ENCODE results near the gene SLC25A52. TPM values are rescaled to one million over a fixed set of nuclear protein-coding genes. Genes with fewer than 3 reads are reported as not detected.
"Not testable (repeated sequence)": the region's sequence is repeated elsewhere in the genome, so short reads cannot be mapped to it uniquely, and the experiment has no call there.

The SLC25A52 gene
- polyA plus RNA-seq (ENCODE audit: insufficient read length) = 0.34 TPM

DNA sequence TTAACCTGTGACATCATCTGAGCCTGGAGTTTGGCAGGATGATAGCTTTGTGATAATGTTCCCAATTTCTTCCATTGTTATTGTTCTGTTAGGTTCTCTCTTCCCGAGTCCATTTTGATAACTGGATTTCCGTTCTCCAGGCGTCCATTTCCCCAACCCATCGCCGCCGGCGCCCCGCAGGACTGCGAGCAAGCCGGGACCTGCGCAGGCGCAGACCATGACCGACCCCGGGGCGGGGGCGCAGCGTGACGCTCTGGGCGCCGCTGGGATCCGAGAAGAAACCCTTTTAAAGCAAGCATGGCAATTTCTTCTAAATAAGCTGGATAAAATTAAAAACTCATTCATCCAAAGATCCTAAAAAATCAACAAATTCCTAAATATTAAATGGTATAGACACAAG is at the start of gene SLC25A52:
Gene SLC25A52 (minus strand): TSS at position 186 of the 400 bp plus-strand sequence. CDS start 219 bp downstream, outside the sequence.
- DNase-seq = no peak

DNA sequence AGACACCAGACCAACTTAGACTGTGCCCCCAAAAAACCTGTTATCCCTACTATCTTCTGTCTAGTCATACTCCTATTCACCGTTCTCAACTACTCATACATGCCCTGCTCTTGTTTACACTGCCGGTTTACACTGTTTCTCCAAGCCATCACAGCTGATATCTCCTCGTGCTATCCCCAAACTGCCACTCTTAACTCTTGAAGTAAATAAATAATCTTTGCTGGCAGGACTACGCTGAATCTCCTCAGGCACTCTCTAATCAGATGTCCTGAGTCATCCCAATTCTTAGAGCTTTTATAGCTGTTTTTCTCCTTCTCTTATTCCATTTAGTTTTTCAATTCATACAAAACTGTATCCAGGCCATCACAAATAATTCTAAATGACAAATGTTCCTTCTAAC is 48.4 kb upstream of the SLC25A52 start:
- DNase-seq = not testable (repeated sequence)

DNA sequence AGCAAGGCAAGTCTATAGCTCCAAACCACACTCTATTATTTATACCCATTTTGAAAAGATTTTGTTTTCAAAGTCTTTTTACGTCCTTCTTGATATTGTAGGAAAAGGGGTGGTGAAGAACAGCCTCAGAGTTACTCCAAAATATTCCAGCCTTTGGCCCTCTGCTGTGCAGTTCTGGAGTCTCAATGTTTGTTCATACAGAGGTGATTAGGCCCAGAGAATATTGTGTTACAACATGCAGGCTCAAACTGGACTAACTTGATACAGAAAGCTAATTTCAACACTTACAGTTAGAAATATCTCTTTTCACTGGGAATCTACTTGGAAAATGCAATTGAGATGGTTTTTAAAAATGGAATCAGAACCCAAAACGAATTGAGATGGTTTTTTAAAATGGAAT is 40.4 kb upstream of the SLC25A52 start:
- no peak for DNase-seq

- DNase-seq = not testable (repeated sequence)
Observed at GRCh38 chr18:31799257-31799656, 38.6 kb upstream of the SLC25A52 start.

GRCh38 chr18:31798399-31798798 is 37.7 kb upstream of the SLC25A52 start:
- no peak for DNase-seq

GRCh38 chr18:31795747-31796146 is 35.1 kb upstream of the SLC25A52 start:
- DNase-seq = no peak

DNA sequence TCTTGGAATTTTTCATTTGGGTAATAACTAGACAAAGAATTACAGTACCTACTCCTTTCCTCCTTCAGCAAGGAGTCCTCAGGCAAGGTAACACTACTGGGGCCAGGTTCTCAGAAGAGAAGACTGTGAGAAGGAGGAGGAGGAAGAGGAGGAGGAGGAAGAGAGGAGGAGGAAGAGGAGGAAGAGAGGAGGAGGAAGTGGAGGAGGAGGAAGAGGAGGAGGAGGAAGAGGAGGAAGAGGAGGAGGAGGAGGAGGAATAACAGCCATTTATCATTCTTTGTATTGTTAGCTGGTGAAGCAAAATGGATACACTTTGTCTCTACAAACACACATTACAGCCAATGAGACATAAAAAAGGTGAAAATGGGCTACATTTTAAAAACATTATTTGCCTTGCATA is 32.9 kb upstream of the SLC25A52 start:
- DNase-seq = no peak

DNA sequence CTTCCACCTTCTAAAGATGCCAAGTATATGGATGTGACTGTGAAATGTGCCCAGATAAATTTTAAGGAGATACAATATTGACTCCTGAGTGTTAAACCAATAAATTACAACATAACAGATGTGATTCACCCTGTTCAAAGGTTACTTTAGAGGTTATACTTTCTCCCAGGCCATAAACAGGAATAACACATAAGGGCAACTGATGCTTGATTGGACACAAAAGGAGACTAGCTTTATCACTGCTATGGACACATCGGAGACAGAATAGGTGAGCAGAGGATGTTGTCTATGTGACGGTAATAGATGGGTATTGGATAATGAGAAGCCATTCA is 31.9 kb upstream of the SLC25A52 start:
- DNase-seq = no peak

DNA sequence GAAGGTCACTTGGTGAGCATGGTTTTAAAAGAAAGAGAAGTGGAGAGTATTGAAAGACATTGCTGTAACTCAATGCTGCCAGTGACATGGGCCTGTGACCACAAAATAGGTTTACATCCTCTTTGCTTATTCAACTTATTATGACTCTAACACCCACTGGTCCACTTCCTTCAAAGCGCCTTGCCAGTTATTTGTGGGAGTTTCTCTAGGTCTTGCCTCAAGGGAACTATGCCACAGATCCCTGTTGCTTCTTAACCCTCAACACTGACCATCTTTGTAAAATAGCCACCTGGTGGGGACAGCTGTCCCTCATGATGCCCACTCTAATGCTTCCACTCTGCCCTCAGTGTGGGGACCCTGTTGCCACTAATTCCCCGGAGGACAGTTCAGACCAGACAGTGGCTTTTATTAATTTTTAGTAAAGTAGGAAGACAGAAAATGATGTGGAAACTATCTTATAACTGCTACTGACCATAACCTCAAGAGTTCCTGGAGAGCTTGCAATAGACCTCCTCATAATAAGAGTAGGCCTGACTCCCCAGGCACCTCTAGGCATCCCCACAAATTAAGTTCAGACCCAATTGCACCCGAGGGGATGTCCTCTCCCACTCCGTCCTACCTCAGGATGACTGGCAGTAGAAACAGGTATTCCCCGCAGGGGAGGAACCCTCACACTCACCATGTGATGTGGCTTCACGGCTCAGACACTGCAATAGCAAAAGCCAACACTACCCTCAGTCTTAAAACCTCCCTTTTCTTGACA is 31.3 kb upstream of the SLC25A52 start:
- no peak for DNase-seq

DNA sequence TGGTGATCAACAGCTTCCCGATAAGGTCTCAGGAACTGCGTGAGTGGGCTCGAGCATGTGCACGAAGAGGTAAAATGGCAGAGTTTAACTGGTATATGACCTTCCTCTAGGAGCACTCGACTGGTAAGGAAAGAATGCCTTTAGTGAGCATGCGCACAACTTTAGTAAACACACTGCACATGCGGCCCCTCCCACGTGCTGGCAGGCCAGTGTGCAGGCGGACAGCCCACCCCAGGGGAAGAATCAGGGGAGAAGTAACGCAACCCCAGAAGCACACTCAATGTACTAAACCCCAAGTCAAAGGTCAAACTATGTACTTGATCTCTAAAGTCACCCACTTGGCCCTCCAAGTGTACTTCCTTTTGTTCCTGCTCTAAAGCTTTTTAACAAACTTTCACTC is 28.7 kb upstream of the SLC25A52 start:
- DNase-seq = no peak

DNA sequence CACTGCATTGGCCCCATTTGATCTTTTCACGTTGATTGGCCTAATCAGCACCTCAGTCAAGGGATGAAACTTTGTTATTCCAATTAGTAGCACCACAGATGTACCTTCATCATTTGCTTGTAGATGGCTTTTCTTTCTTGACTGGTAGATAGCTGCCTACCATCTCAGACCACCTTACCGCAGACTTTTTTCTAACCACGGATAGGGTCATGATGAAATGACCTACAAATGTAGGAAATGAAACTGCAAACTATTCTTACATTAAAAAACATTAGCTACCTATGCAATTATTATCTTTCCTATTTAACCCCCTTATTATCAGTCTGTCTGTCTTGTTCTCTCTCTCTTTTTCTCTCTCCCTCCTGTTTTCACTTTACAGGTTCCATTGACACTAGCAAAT is 22.4 kb upstream of the SLC25A52 start:
- no peak for DNase-seq

GRCh38 chr18:31778391-31778950 is 17.8 kb upstream of the SLC25A52 start:
- DNase-seq = no peak

- no peak for DNase-seq
Observed at GRCh38 chr18:31776093-31776492, 15.4 kb upstream of the SLC25A52 start.

- DNase-seq = no peak
Observed at GRCh38 chr18:31774962-31775361, 14.3 kb upstream of the SLC25A52 start.

- DNase-seq = no peak
Observed at GRCh38 chr18:31774477-31774785, 13.8 kb upstream of the SLC25A52 start.

DNA sequence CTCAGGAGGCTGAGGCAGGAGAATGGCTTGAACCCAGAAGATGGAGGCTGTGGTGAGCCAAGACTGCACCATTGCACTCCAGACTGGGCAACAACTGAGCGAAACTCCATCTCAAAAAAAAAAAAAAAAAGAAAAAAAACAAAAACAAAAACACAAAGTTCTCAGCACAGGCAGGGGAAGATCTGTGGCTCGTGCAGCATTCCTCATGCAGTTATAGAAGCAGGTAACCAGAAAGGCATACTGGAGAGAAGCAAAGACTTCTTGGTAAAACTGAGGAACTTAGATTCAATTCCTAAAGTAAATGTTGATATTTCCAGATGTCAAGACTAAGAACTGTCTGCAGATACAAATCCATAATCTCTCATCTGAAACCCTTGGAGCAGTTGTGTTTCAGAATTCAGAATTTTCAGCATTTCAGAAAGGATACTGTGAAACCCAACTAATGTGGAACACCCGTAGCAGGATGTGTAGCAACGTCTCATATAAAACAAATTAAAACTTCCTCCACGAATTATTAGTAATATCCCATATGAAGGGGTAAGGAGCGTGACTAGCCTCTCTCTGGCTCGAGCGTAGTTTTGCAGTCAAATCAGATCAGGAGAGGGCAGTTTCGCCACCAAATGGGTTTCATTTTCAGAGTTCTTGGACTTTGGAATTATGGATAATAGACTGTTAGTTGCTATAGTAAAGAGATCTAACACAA is 13.2 kb upstream of the SLC25A52 start:
- DNase-seq = no peak

DNA sequence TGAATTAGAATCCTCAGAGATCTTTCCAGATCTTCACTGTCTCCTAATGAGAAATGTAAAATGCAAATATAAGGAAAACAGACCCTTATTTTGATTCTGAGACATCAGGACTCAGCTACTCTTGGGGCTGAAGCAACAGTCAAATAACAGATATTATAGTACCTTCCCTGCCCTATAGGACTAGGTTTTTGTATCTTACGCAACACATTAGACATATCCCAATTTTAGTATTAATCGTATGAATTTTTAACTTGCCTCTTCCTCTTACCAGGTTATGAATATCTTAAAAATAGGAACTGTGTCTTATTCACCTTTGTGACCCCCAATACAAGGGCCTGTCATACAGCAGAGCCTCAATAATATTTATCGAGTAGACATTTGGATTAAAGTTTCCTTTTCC is 12.0 kb upstream of the SLC25A52 start:
- no peak for DNase-seq

DNA sequence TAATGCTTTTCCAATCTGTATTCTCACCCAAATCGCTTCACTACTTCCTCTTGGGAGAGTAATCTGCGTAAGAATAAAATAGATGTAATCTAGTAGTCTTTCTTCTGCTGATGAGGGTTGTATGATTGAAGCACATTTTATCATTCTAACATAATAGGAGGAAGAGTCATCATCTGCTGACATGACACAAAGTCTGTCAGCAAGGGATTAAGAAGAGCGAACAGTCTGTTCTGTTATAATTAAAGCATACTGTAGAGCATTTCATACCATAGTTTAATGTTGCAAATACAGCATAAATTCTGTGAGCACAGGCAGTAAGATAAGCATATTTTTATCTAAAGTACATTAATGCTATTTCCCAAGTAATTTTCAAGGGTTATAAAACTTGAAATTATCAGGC is 10.4 kb downstream of the SLC25A52 start:
- no peak for DNase-seq

DNA sequence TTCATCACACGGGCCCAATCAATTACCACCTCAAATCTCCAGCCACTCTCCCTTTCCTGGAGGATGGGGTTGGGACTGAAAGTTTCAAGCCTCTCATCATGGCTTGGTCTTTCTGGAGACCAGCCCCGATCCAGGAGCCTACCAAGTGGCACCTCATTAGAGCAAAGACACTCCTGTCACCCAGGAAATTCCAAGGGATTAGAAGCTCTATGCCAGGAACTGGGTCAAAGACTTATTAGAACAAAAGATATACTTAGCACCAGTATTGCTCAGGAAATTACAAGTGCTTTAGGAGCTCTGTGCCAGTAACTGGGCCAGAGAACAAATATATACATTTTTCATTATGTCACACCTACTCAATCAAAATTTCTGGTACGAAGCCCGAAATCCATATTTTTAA is 14.3 kb downstream of the SLC25A52 start:
- DNase-seq = no peak

GRCh38 chr18:31744321-31745067 is 16.2 kb downstream of the SLC25A52 start:
- DNase-seq = no peak

DNA sequence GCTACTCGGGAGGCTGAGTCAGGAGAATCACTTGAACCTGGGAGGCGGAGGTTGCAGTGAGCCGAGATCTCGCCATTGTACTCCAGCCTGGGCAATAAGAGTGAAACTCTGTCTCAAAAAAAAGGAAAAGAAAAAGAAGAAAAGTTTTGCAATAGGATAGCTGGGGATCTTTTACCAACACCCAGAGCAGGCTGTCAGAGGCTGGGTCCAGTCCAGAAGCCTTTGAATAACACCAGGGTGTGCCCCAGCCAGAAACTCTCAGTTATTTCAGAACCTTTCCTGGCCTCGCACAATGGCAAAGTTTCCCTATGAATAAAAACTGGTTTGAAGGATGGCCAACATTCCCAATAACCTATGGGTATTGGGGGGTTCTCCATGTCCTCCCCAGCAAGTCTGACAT is 17.1 kb downstream of the SLC25A52 start:
- not testable (repeated sequence) for DNase-seq

DNA sequence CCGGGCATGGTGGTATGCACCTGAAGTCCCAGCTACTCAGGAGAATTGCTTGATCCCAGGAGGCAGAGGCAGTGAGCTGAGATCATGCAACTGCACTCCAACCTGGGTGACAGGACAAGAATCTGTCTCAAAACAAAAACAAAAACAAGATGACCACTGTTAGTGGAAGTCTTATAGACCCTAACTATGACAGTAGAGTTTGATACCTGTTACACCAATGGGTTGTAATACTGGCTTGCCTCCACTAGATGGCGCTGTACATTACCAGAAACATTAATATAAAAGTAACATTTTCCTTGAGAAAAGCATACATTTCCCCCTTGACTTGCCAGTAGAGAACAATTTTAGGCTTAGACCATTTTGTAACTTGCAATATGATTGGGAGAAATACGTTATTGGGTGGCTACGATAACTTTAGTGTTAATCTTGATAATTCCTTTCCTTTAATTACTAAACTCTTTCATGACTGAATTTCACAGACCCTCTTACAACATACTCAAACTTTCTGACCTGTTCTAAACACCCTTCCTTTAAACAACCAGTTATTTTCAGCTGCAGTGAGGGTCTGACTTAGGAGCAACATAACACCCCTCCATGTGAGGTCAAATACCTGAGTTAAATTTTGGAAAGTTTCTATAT is 19.5 kb downstream of the SLC25A52 start:
- no peak for DNase-seq

- no peak for DNase-seq
Observed at GRCh38 chr18:31740180-31740579, 20.5 kb downstream of the SLC25A52 start.
